ENCODE data around the gene FYTTD1. TPM values are rescaled to one million over a fixed set of nuclear protein-coding genes. Genes with fewer than 3 reads are reported as not detected.

FYTTD1 gene
- total RNA-seq, 1 donor from 2014 or later, result 50.8 TPM

GRCh38 chr3:197793247-197793646 lies 43.6 kb downstream of the FYTTD1 start:
- Mint-ChIP-seq H3K4me1 (ENCODE audit: low read depth) (peaks cover 12% of the 10 kb centered on the region), H3K27me3 (no peaks in the 10 kb centered on the region), H3K4me3 (ENCODE audit: low read depth) (peak overlapping the region; percentile 38), H3K36me3 (ENCODE audit: insufficient read depth) (peaks cover 1% of the 10 kb centered on the region), H3K27ac (no peak overlapping the region), H3K9me3 (ENCODE audit: low read depth) (no peaks in the 10 kb centered on the region)
- no peak for DNase-seq (ENCODE audit: low spot score, unreplicated experiment)
- TF ChIP-seq CTCF (IDR thresholded peaks at IDR 0.05; ENCODE audit: unreplicated experiment), result no peak

- TF ChIP-seq CTCF (IDR thresholded peaks at IDR 0.05; ENCODE audit: unreplicated experiment), result no peak
- no peak overlapping the region for H3K4me3 Mint-ChIP-seq (ENCODE audit: low read depth)
These were observed 44.4 kb downstream of the FYTTD1 start for GRCh38 chr3:197794115-197794514.

GRCh38 chr3:197795200-197795599 lies 45.5 kb downstream of the FYTTD1 start:
- no peaks in the 10 kb centered on the region for H3K27me3 Mint-ChIP-seq
- H3K4me3 Mint-ChIP-seq (ENCODE audit: low read depth), result no peak overlapping the region
- H3K9me3 Mint-ChIP-seq (ENCODE audit: low read depth), result no peaks in the 10 kb centered on the region
- DNase-seq (ENCODE audit: low spot score, unreplicated experiment), result no peak
- peaks cover 12% of the 10 kb centered on the region for H3K4me1 Mint-ChIP-seq (ENCODE audit: low read depth)
- TF ChIP-seq CTCF (IDR thresholded peaks at IDR 0.05; ENCODE audit: unreplicated experiment), result no peak
- peaks cover 1% of the 10 kb centered on the region for H3K36me3 Mint-ChIP-seq (ENCODE audit: insufficient read depth)
- H3K27ac Mint-ChIP-seq, result no peak overlapping the region

More at GRCh38 chr3:197794115-197794514, 44.4 kb downstream of the FYTTD1 start:
- H3K36me3 Mint-ChIP-seq (ENCODE audit: insufficient read depth), result peaks cover 1% of the 10 kb centered on the region
- no peaks in the 10 kb centered on the region for H3K27me3 Mint-ChIP-seq
- H3K27ac Mint-ChIP-seq, result no peak overlapping the region
- peaks cover 12% of the 10 kb centered on the region for H3K4me1 Mint-ChIP-seq (ENCODE audit: low read depth)
- DNase-seq (ENCODE audit: low spot score, unreplicated experiment), result no peak
- no peaks in the 10 kb centered on the region for H3K9me3 Mint-ChIP-seq (ENCODE audit: low read depth)

GRCh38 chr3:197796087-197796486 lies 46.4 kb downstream of the FYTTD1 start:
- Mint-ChIP-seq H3K27ac (no peak overlapping the region), H3K4me3 (ENCODE audit: low read depth) (no peak overlapping the region)

GRCh38 chr3:197798863-197799262 lies 49.2 kb downstream of the FYTTD1 start:
- DNase-seq (ENCODE audit: low spot score, unreplicated experiment), result no peak
- Mint-ChIP-seq H3K9me3 (ENCODE audit: low read depth) (no peaks in the 10 kb centered on the region), H3K36me3 (ENCODE audit: insufficient read depth) (peaks cover 1% of the 10 kb centered on the region), H3K4me3 (ENCODE audit: low read depth) (no peak overlapping the region), H3K27me3 (no peaks in the 10 kb centered on the region), H3K4me1 (ENCODE audit: low read depth) (peaks cover 14% of the 10 kb centered on the region), H3K27ac (peak overlapping the region; percentile 4)
- no peak for TF ChIP-seq CTCF (IDR thresholded peaks at IDR 0.05; ENCODE audit: unreplicated experiment)

More at GRCh38 chr3:197796087-197796486, 46.4 kb downstream of the FYTTD1 start:
- no peak for DNase-seq (ENCODE audit: low spot score, unreplicated experiment)
- no peak for TF ChIP-seq CTCF (IDR thresholded peaks at IDR 0.05; ENCODE audit: unreplicated experiment)
- peaks cover 12% of the 10 kb centered on the region for H3K4me1 Mint-ChIP-seq (ENCODE audit: low read depth)
- H3K27me3 Mint-ChIP-seq, result no peaks in the 10 kb centered on the region
- H3K36me3 Mint-ChIP-seq (ENCODE audit: insufficient read depth), result peaks cover 1% of the 10 kb centered on the region
- H3K9me3 Mint-ChIP-seq (ENCODE audit: low read depth), result no peaks in the 10 kb centered on the region

Data from progenitor cell of endocrine pancreas (in vitro differentiated cells).